ENCODE measurements around the gene EED. TPM values are rescaled to one million over a fixed set of nuclear protein-coding genes. Genes with fewer than 3 reads are reported as not detected.

The EED gene
- total RNA-seq, 1 donor from 2014 or later: 32.4 TPM

DNA sequence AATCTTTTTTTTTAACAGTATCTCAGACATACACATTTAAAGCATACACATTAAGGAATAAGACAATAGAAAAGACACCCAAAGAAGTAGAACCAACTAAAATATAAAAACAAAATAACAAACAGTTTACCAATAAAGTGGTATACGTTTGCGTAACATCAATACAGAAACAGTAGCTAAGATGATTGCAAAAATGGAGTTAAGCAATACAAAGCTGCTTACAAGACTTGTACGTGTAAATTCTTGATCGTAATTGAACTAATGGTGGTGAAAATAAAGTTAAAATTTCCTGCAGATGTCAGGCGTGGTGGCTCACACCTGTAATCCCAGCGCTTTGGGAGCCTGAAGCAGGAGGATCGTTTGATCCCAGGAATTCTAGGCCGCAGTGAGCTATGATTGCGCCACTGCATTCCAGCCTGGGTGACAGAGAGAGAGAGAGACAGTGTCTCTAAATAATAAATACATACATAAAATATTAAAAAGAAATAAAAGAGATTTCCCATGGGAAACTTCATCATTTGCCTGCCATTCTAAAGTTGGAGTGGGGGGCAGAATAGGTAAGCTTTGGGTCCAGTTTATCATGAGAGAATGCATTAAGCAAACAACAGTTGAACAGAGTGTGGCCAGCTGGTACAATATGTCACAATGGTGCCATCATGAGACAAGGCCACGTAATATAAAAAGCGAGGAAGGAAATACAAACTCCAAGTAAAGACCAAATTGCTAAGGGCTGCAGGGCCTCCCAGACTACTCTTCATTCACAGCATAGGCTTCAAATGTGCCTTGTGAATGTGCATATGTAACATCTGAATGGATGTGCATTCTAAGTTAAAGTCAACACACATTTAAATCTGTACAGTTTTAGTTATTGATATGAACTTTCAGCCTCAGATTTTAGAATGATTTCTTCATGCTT is 38.9 kb upstream of the EED start:
- TF ChIP-seq, protein P1, sequence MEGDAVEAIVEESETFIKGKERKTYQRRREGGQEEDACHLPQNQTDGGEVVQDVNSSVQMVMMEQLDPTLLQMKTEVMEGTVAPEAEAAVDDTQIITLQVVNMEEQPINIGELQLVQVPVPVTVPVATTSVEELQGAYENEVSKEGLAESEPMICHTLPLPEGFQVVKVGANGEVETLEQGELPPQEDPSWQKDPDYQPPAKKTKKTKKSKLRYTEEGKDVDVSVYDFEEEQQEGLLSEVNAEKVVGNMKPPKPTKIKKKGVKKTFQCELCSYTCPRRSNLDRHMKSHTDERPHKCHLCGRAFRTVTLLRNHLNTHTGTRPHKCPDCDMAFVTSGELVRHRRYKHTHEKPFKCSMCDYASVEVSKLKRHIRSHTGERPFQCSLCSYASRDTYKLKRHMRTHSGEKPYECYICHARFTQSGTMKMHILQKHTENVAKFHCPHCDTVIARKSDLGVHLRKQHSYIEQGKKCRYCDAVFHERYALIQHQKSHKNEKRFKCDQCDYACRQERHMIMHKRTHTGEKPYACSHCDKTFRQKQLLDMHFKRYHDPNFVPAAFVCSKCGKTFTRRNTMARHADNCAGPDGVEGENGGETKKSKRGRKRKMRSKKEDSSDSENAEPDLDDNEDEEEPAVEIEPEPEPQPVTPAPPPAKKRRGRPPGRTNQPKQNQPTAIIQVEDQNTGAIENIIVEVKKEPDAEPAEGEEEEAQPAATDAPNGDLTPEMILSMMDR (IDR thresholded peaks at IDR 0.05; ENCODE audit: unreplicated experiment): no peak
- no peaks in the 10 kb centered on the region for H3K27me3 Mint-ChIP-seq (ENCODE audit: low read depth)
- no peak for DNase-seq (ENCODE audit: low spot score in 2 of 2, unreplicated experiment in 2 of 2)
- H3K4me1 Mint-ChIP-seq: peaks cover 2% of the 10 kb centered on the region
- peaks cover 8% of the 10 kb centered on the region for H3K36me3 Mint-ChIP-seq
- peaks cover 11% of the 10 kb centered on the region for H3K9me3 Mint-ChIP-seq
- H3K4me3 Mint-ChIP-seq: no peak overlapping the region
- H3K27ac Mint-ChIP-seq: no peak overlapping the region

DNA sequence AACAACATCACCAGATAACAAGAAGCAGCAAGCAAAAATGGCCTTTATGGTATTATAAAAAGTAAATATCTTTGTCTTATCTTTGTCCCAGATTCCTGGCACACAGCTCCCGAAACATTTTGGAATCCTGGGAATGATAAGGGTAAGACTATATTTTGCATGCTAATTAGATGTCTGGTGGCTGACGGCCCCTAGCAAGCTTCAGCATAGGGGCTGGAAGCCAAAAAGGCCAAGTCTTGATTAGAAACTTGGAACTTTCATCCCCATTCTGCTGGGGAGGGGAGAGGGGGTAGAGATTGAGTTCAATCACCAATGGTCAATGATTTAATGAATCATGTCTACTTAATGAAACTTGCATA is 38.2 kb upstream of the EED start:
- Mint-ChIP-seq H3K36me3 (peaks cover 8% of the 10 kb centered on the region), H3K27ac (no peak overlapping the region), H3K4me3 (no peak overlapping the region), H3K9me3 (peaks cover 11% of the 10 kb centered on the region), H3K27me3 (ENCODE audit: low read depth) (no peaks in the 10 kb centered on the region), H3K4me1 (peaks cover 4% of the 10 kb centered on the region)
- TF ChIP-seq, protein P1 (IDR thresholded peaks at IDR 0.05; ENCODE audit: unreplicated experiment): no peak
- no peak for DNase-seq (ENCODE audit: low spot score in 2 of 2, unreplicated experiment in 2 of 2)

DNA sequence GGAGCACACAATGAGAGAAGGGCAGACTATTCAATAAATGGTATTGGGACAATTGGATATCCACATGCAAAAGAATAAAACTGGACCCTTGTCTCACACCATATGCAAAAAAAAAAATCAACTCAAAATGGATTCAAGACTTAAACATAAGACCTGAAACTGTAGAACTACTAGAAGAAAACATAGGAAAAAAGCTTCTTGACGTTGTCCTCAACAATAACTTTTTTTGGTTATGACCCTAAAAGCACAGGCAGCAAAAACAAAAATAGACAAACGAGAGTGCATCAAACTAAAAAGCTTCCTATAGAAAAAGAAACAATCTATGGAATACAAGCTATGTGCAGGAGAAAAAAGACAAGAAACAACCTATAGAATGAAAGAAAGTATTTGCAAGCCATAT is 37.1 kb upstream of the EED start:
- no peaks in the 10 kb centered on the region for H3K27me3 Mint-ChIP-seq (ENCODE audit: low read depth)
- H3K4me3 Mint-ChIP-seq: no peak overlapping the region
- DNase-seq (ENCODE audit: low spot score in 2 of 2, unreplicated experiment in 2 of 2): no peak
- H3K36me3 Mint-ChIP-seq: peaks cover 8% of the 10 kb centered on the region
- H3K4me1 Mint-ChIP-seq: peaks cover 7% of the 10 kb centered on the region
- TF ChIP-seq, protein P1 (IDR thresholded peaks at IDR 0.05; ENCODE audit: unreplicated experiment): no peak
- H3K27ac Mint-ChIP-seq: no peak overlapping the region
- H3K9me3 Mint-ChIP-seq: peaks cover 11% of the 10 kb centered on the region

DNA sequence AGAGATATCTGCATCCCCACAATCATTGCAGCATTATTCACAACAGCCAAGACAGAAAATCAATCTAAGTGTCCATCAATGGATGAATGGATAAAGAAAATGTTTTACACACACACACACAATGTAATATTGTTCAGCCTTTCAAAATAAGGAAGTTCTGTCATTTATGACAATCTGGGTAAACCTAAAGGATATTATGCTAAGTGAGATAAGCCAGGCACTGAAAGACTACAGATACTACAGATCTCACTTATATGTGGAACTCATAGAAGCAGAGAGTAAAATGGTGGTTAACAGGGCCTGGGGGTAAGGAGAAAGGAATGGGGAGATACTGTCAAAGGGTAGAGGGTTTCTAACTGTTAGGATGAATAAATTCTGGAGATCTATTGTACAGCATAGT is 36.0 kb upstream of the EED start:
- TF ChIP-seq, protein P1 (IDR thresholded peaks at IDR 0.05; ENCODE audit: unreplicated experiment): no peak
- Mint-ChIP-seq H3K27me3 (ENCODE audit: low read depth) (no peaks in the 10 kb centered on the region), H3K9me3 (peaks cover 11% of the 10 kb centered on the region), H3K4me1 (peaks cover 7% of the 10 kb centered on the region), H3K36me3 (peaks cover 8% of the 10 kb centered on the region), H3K4me3 (no peak overlapping the region), H3K27ac (no peak overlapping the region)
- no peak for DNase-seq (ENCODE audit: low spot score in 2 of 2, unreplicated experiment in 2 of 2)

DNA sequence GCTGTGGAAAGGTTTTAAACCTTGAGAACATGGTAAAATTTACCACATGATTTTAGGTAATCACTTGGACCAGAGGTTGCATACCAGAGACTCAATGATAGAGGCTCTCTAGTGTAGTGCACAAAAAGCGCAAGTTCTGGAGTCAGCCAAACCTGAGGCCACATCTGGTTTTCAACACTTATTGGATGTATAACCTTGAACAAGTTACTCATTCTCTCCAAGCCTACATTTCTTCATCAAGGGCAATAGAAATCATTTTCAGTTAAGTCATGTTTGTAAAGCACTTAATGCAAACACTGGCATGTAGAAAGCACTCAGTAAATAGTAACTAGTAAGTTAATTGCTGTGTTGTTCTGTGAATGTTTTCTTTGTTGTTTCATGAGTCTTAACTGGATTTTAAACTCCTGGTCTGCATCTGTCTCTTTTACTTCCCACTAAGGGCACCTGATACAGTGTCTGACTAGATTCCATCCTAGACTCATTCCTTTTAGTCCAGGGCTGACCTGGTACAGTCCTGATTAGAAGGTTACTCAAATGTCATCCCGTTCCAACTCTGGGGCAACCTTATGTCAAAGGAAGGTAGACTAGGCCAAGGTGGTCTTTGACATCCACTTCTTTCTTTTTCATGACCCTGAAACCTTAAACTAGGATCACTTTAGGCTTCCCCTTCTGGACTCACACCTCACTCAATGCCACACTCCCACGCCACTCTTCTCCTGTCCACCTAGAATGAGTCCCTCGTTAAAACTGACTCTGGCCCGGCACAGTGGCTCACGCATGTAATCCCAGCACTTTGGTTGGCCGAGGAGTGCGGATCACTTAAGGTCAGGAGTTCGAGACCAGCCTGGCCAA is 34.5 kb upstream of the EED start:
- H3K27ac Mint-ChIP-seq: no peak overlapping the region
- peaks cover 7% of the 10 kb centered on the region for H3K4me1 Mint-ChIP-seq
- TF ChIP-seq, protein P1 (IDR thresholded peaks at IDR 0.05; ENCODE audit: unreplicated experiment): no peak
- peaks cover 8% of the 10 kb centered on the region for H3K36me3 Mint-ChIP-seq
- H3K9me3 Mint-ChIP-seq: peaks cover 11% of the 10 kb centered on the region
- H3K4me3 Mint-ChIP-seq: no peak overlapping the region
- DNase-seq (ENCODE audit: low spot score in 2 of 2, unreplicated experiment in 2 of 2): no peak
- no peaks in the 10 kb centered on the region for H3K27me3 Mint-ChIP-seq (ENCODE audit: low read depth)
